HepG2 (cell line): ENCODE measurements around the gene IQCK.

ENCODE experiments used
- JUND ChIP-seq: sonication (generic); formaldehyde crosslinking; IDR thresholded peaks from 2 replicates; pipeline ENCODE4 v1.8.0; 2022; ENCODE audit warnings: mild to moderate bottlenecking, missing genetic modification reagents
- KLF9 ChIP-seq: IDR thresholded peaks from 2 replicates; pipeline ENCODE4 v1.6.1; 2016; ENCODE audit warnings: low read depth
- REXO4 ChIP-seq: sonication (generic); formaldehyde crosslinking; IDR thresholded peaks from 2 replicates; pipeline ENCODE4 v1.8.0; 2022; ENCODE audit warnings: missing genetic modification reagents, mild to moderate bottlenecking, borderline replicate concordance
- TP53 ChIP-seq: sonication (generic); formaldehyde crosslinking; conservative IDR thresholded peaks from 2 replicates; pipeline ENCODE4 v1.4.0; 2020; ENCODE audit warnings: missing genetic modification reagents
- UBTF ChIP-seq: sonication (generic); formaldehyde crosslinking; IDR thresholded peaks from 2 replicates; pipeline ENCODE4 v1.4.0; 2020; ENCODE audit warnings: mild to moderate bottlenecking, missing genetic modification reagents
- YY1 ChIP-seq: IDR thresholded peaks from 2 replicates; pipeline ENCODE4 v1.6.1; 2011; ENCODE audit warnings: low read length, low read depth, moderate library complexity, mild to moderate bottlenecking; ENCODE audit not compliant: insufficient read depth, insufficient replicate concordance
- ZBTB7A ChIP-seq: sonication (generic); formaldehyde crosslinking; IDR thresholded peaks from 2 replicates; pipeline ENCODE4 v1.8.0; 2022; ENCODE audit warnings: mild to moderate bottlenecking, missing genetic modification reagents
- ZNF512 ChIP-seq: sonication (generic); formaldehyde crosslinking; IDR thresholded peaks from 2 replicates; pipeline ENCODE4 v1.4.0; 2020; ENCODE audit warnings: mild to moderate bottlenecking, missing genetic modification reagents
- ZNF792 ChIP-seq: IDR thresholded peaks from 2 replicates; pipeline ENCODE4 v1.6.1; 2016
- ZNF800 ChIP-seq: sonication (generic); formaldehyde crosslinking; IDR thresholded peaks from 2 replicates; pipeline ENCODE4 v1.4.0; 2020; ENCODE audit warnings: missing genetic modification reagents
- TF ChIP-seq, protein P1 (sequence below): sonication (generic); formaldehyde crosslinking; IDR thresholded peaks from 2 replicates; pipeline ENCODE4 v1.8.1; 2022; ENCODE audit warnings: mild to moderate bottlenecking, missing genetic modification reagents
- TF ChIP-seq, protein P2 (sequence below): fragments of 450-650 bp; IDR thresholded peaks from 2 replicates; pipeline ENCODE4 v1.6.1; 2017; ENCODE audit warnings: mild to moderate bottlenecking

- TF ChIP-seq KLF9 = no peak
- TF ChIP-seq REXO4 (CRISPR knock-in tag) = no peak
- TF ChIP-seq, protein P1, sequence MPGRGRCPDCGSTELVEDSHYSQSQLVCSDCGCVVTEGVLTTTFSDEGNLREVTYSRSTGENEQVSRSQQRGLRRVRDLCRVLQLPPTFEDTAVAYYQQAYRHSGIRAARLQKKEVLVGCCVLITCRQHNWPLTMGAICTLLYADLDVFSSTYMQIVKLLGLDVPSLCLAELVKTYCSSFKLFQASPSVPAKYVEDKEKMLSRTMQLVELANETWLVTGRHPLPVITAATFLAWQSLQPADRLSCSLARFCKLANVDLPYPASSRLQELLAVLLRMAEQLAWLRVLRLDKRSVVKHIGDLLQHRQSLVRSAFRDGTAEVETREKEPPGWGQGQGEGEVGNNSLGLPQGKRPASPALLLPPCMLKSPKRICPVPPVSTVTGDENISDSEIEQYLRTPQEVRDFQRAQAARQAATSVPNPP (CRISPR knock-in tag) = no peak
- TF ChIP-seq ZNF512 (CRISPR knock-in tag) = no peak
- no peak for TF ChIP-seq JUND (CRISPR knock-in tag)
- no peak for TF ChIP-seq ZNF800 (CRISPR knock-in tag)
- TF ChIP-seq, protein P2, sequence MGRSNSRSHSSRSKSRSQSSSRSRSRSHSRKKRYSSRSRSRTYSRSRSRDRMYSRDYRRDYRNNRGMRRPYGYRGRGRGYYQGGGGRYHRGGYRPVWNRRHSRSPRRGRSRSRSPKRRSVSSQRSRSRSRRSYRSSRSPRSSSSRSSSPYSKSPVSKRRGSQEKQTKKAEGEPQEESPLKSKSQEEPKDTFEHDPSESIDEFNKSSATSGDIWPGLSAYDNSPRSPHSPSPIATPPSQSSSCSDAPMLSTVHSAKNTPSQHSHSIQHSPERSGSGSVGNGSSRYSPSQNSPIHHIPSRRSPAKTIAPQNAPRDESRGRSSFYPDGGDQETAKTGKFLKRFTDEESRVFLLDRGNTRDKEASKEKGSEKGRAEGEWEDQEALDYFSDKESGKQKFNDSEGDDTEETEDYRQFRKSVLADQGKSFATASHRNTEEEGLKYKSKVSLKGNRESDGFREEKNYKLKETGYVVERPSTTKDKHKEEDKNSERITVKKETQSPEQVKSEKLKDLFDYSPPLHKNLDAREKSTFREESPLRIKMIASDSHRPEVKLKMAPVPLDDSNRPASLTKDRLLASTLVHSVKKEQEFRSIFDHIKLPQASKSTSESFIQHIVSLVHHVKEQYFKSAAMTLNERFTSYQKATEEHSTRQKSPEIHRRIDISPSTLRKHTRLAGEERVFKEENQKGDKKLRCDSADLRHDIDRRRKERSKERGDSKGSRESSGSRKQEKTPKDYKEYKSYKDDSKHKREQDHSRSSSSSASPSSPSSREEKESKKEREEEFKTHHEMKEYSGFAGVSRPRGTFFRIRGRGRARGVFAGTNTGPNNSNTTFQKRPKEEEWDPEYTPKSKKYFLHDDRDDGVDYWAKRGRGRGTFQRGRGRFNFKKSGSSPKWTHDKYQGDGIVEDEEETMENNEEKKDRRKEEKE = no peak
- no peak for TF ChIP-seq YY1
- TF ChIP-seq UBTF = no peak
- TF ChIP-seq TP53 (CRISPR knock-in tag) = no peak
- TF ChIP-seq ZBTB7A (CRISPR knock-in tag) = no peak
- TF ChIP-seq ZNF792 (CRISPR knock-in tag) = no peak
Measured at GRCh38 chr16:19810817-19811731, 93.0 kb downstream of the IQCK start.
